GM19372 (cell line): Measurements from ENCODE around the gene OBP2A.
"Not testable (repeated sequence)": the region's sequence is repeated elsewhere in the genome, so short reads cannot be mapped to it uniquely, and the experiment has no call there.

ENCODE experiments used
- ATAC-seq: cut with Tn5 transposase; IDR thresholded peaks from one replicate; pipeline ENCODE4 v1.9.1; 2021; ENCODE audit warnings: mild to moderate bottlenecking, low read depth, moderate library complexity; ENCODE audit not compliant: unreplicated experiment

Gene OBP2A

DNA sequence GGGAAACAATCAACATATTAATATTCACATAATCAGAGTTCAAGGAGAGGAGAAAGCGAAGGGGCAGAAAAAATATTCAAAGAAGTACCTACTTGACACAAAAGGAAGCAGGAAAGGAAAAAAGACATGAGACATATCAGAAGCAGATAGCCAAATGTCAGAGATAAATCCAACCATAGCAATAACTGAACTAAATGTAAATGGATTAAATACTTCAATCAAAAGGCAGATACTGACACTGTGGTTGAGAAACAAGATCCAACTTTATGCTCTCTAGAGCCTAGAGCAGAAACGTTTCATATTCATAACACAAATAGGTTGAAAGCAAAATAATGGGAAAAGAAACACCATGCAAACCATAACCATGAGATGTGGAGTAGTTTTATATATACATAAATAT, 36.5 kb upstream of the OBP2A start:
- no peak for ATAC-seq

DNA sequence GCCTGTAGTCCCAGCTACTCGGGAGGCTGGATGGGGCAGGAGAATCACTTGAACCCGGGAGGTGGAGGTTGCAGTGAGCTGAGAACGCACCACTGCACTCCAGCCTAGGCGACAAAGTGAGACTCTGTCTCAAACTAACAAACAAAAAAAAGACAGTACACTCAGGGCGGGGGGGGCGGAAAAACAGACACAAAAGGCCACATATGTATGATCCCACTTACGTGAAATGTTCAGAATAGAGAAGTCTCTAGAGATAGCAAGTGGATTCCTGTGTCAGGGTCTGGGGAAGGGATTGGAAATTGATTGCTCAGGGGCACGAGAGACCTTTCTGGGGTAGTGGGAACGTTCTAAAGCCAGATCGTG, 33.7 kb upstream of the OBP2A start:
- no peak for ATAC-seq

DNA sequence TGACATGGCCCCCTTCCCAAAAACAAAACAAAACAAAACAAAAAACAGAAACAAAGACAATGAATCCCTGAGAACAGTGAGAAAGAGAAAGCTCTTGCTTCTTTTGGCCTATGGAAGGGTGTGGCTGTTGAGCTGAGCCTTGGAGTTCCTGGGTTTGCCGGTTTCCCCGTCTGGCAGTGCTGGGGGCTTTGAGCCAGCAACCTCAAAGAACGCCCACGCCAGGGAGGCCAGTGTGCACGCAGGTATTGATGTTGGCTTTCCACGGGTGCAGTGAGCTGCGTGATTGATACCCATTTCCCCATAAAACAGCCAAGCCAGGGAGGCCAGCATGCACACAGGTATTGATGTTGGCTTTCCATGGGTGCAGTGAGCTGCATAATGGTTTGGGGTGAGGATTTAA, 33.0 kb upstream of the OBP2A start:
- ATAC-seq = no peak

DNA sequence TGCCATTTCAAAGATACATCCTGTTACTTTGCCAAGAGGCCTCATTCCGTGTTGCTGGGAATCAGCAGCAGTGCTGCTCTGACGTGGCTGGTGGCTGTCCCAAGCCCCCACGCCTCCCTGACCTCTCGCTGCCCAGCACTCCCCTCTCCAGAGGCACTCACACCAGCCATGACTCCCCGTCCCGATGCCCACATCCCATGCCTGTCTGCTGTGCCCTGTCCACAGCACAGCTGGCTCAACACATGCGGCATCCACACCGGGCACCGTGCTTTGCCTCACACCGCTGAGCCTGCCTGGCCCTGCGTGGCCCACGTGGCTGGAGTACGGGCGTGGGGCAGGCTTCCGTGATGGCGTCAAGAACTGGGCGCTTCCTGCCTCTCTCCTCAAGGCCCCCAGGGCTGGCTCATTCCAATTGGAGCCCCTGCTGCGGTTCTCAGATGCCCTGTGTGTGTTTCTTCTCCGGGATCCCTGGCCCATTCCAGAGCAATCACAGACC, 32.5 kb upstream of the OBP2A start:
- ATAC-seq = no peak

DNA sequence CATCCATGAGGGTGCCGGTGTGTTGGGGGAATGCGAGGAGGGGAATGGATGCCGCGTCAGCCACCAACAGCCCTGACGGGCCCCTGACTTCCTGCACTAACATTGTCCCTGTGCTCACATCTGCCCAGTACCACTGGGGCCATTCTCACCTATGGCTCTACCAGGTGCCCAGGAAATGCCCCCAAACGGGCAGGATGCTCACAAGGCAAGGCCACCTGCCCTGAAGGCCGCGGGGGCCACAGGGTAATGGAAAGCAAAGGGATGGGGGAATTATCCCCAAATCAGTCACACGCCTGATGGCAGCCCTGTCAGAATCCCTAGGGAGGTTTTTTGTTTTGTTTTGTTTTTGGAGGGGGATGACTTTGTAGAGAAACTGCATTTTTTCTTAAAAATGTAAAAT, 32.0 kb upstream of the OBP2A start:
- ATAC-seq = not testable (repeated sequence)

DNA sequence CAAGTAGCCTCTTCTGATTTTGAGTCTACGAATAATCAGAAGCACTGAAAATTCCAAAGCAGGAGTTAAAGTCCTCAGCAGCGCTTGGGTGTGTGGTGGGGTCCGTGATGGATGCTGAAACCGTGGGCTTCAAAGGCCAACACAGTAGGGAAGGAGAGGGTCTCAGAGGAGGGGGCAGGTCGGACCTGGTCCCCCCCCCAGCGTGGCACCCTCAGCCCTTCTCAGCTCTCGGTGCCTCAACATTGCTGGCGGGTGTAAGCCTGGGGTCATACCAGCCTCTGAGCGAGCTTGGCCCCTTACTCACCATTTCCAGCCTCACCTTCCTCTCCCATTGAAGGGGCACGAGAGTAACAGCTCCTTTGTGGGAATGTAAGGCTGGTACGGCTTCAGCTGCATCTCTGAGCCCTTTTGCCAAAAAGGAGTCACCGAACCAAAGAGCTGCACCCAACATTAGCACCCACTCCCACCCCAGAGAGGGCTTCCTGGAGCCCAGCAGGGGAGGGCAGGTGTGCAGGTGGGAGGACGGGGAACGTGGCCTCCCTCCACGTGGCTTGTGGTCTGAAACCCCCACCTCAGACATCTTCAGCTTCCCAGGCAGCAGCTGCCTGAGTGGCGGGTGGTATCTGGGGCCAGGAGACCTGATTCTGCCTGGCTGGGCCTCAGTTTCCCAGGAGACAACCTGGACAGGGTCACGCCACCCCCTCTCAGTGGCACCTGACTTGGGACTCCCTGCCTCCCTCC, 31.4 kb upstream of the OBP2A start:
- ATAC-seq = no peak

DNA sequence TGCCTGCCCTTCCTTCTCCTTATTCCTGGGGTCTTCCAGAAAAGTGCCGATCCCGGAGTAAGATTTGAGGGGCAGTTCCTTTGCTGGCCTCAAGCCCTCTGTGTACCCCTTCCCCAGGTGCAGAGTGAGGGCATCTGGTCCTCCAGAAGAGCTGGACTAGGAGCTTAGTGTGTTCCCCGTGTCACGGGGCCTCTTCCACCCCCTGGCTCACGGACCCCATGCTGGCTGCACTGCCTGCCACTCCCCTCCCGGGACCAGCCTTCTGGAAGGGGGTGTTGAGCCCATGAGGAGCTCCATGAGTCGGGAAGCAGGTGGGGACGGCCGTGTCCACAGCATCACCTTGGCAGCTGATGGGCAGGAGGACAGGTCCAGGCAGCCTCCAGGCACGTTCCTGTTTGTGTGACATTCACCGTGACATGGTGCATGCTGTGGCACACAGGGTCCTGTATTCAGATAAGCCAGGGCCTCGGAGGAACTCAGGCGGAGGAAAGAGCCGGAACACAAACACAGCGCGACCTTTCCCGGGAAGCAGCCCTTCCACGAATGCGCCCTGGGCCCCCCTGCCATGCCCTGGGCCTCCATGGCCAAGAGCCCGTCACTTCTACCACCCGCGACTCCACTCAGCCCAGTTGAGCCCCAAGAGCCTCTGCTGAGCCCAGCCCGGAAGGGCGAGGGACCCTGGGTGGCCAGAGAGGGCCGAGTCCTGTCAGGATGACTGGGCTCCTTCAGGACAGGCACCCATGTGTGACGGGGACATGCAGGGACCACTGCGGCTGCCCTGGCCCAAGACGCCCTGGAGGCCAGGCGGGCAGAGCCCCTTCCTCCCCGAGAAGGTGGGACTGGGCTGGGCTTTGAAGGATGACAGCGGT, 30.6 kb upstream of the OBP2A start:
- ATAC-seq = no peak

DNA sequence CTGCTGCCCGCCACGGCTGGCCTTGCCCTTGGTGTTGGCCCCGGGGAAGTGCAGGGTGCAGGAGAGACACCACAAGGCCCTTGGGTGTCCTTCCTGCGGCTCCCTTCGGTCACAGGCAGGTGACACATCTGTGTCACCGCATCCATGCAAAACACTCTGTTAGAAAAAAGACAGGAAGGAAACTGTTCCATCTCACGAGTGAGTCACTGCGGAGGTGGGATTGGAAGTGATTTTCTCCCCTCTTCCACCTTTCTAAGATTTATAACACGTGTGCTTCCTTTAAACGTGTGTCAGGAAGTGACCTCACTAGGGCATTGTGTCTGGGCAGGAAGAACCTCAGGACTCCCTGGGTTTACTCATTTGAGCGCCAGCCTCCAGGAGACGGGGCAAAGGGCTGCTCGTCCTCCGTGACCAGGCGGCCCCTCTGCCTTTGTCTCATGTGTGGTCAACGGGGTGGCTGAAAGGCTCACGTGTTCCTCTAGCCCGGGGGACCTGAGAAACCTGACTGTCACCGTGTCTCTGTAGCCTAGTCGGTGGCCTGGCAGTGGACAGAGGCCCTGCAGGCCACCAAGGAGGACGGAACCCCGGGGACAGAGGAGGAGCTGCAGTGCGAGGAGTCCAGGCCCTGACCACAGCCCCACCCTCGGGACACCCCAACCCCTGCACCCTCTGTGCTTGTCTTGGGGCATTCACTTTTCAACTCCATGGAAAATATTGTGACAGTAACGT, 29.6 kb upstream of the OBP2A start:
- no peak for ATAC-seq

DNA sequence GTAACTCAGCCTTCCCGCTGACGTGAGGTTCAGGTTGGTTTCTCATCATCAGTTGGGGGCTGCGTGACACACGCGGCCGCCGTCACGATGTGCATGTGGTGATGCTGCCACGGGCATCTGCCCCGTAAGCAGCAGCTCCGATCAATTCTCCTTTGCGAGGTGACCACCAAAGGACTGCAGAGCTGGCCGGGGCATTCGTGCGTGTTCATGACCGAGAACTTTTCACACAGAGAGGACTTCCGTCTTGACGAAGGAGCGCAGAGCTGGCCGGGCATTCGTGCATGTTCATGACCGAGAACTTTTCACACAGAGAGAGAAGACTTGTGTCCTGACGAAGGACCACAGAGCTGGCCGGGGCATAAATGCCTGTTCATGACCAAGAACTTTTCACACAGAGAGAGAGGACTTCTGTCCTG, 28.5 kb upstream of the OBP2A start:
- no peak for ATAC-seq

DNA sequence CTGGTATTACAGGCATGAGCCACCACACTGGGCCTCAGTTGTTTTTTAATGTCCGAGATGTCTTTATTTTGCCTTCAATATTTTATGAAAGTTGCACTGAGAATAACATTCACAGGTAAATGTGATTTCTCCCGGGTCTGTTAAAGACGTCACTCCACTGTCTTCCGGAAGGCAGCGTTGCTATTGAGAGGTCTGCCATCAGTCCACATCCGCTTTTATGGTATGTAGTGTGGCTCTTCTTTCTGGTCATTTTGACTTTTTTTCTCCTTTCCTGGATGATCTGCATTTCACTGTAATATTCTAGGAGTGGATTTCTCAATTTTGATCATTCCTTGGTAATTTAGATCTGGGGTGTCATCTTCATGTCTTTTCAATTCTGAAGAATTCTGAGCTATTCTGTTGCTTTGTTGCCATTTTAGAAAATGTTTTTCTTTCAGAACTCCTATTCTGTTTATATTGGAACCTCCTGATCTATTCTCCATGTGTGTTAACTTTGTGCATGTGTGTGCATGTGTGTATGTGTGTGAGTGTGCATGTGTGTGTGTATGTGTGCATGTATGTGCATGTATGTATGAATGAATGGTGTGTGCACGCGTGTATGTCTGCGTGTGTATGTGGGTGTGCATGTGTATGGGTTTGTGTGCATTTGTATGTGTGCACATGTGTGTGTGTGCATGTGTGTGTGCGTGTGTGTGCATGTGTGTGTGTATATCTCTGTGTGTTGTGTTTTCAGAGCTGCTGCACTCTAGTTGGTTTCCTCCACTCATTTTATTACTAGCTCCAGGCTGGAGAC, 26.6 kb upstream of the OBP2A start:
- ATAC-seq = no peak

DNA sequence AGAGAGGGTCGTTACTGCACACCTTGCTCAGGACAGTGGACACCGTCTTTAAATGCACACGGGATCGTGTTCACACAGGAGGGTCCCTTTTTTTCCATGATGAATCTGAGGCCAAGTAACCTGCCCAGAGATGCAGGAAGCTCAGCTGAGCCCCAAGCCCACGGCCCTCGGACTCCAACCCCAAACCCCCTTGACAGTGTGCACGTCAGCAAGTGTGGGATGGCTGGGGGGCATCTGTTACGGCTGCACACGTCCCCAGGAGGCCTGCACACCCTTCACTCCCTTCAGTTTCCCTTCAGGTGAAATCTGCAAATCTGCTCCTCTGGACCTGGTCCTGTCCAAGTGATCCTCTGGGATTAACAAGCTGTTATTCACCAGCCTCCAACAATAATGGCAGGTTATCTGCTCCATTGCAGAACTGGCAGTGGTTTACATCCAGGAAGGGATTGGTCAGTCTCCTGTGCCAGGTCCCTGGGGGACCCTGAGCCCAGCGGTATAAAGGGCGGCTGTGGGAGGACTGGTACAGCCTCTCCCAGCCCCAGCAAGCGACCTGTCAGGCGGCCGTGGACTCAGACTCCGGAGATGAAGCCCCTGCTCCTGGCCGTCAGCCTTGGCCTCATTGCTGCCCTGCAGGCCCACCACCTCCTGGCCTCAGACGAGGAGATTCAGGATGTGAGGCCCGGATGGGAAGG, 24.9 kb upstream of the OBP2A start, which contains the start of gene LCN1:
TSS of gene LCN1 (plus strand) at position 525 of the 692 bp plus-strand sequence. CDS start at position 583, 58 bp downstream.
- ATAC-seq = no peak

DNA sequence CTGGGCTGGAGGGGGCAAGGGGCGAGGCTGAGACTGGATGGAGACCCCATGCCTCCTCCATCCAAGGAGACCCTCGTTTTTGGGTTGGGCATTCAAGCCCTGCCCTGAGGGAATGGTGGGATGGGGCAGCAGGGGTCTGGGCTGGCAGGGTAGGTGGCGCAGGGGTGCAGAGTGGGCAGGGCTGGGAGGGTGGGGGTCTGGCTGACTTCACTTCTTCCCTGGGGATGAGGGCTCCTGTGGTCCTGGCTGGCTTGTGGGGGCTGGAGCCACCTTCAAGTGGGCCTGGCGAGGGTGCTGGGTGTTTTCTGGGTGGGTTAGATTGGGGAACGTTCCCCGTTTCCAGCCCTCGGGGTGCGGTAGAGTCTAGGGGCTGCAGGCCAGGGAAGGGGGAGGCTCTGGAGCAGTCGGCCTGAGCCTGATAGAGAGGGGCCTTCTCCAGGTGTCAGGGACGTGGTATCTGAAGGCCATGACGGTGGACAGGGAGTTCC, 24.3 kb upstream of the OBP2A start:
- no peak for ATAC-seq

DNA sequence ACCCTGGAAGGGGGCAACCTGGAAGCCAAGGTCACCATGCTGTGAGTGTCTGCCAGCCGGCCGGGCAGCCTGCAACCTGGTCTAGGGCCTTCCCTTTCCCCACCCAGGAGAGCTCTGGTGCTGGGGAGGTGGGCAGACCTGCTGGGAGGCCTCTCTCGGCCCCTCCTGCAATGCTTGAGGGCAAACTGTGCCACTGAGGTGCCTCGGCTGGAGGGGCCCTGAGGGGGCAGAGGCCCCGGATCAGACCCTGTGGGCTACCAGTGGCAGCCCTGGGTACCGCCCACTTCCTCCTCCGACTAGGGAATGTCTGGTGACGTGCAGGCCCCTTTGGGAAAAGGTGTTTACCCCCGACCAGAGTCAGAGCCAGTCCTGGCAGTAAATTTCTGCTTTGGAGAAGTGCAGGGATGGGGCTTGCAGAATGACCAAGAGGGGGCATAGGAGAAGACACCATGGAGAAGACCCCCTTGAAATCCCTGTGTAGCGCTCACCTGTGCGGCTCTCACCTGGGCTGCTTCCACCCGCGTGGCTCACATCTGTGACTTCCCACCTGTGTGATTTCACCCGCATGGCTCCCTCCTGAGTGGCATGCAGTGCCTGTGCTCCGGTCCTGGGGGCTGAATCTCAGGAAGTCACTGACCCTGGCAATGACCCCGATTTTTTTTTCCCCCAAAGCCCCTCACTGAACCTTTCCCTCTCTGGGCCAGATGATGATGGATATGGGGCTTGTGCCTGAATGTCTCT, 23.6 kb upstream of the OBP2A start:
- ATAC-seq = no peak

DNA sequence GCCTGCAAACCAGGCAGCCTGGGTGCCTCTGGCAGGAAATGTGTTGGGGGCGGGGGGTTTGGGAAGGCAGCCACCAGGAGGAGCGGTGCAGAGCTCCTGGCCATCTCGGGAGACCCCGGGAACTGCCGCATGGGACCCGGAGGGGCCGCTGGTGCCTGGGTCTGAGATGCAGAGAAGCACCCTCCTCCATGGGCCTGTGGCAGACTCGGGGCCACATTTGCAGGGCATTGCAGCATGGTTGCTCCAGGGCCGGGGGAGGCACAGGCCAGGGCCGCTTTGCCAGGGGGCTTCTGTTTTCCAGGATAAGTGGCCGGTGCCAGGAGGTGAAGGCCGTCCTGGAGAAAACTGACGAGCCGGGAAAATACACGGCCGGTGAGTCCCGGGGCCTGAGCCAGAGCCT, 23.0 kb upstream of the OBP2A start:
- ATAC-seq = no peak

DNA sequence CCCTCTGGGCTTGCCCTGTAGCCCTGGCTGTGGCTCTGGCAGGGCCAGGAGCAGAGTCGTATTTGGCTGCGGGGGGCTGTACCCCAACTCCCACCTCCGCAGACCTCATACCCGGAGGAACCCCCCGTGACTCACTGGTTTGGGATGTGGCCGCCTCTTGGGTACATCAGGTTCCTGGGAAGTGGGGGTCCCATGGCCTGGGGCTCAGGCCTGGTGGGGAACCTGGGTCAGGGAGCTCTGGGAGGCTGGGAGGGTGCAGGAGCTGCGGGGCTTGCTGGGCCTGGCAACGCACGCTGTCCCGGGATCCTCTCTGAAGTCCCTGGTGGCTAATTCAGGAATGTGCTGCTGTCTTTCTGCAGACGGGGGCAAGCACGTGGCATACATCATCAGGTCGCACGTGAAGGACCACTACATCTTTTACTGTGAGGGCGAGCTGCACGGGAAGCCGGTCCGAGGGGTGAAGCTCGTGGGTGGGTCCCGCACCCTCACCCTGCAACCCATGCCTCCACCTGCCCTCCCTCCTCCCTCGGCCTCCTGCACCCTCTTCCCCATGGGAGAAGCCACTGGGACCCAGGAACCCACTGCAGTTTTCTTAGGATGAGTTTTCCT, 22.3 kb upstream of the OBP2A start:
- ATAC-seq = no peak

DNA sequence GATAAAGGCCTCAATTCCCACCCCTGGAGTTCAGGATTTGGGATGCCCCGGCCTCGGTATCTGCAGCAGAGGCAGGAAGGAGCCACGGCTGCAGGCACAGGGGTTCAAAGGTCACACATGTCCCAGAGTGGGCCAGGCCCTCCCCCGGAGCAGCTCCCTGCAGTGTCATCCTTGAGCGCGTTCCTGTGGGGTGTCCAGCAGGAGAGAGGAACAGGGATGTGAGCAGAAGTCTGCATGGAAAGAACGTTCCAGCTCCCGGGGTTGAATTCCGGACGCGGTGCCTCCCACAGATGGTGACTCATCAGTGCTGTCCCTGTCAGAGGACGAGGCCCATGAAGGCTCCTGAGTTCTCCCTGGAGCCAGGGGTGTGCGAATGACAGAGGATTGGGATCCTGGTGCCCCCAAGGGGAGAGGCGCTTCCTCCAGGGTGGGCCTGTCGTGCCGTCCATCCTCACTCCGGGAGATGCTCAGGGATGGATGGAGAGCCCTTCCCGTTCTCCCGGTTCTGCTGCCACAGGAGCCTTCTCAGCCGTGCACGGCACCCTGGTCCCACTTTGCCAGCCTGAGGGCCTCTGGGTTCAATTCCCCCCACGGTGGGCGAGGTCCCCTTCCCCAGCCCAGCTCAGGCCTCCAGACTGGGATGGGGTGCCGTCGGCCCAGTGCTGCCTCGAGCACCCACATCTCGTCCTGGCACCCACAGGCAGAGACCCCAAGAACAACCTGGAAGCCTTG, 21.6 kb upstream of the OBP2A start:
- ATAC-seq = no peak

DNA sequence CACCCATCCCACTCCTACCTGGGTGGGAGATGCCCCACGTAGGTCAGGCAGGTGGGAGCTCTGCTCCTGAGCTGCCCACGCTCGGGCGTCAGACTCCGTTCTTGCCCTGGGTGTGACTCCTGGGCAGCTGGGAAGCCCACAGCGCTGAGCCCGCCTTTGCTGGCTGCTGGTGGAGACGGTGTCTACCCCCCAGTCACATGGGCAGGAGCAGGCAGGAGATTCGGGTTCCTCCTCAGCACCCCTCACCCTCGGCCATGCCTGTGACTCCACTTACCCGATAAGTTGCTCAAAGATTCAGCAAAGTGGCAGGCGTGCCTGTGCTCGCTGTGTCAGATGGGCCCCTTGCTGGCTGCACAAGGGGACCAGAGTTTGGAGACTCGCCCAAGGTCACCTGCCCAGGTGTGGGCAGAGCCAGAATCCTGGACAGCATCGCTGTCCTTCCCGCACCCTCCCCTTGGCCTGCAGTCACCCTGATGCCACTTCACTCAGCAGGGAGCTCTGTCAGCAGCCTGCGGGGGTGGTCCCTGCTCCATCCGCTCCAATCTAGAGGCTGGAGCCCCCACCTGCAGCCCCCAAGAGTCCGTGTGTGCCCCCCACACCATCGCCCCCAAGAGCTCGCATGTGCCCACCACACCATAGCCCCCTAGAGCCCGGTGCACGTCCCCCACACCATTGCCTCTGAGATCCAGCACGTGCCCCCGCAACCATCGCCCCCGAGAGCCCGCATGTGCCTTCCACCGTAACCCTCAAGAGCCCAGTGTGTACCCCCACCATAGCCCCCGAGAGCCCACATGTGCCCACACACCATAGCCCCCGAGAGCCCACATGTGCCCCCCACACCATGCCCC, 20.5 kb upstream of the OBP2A start:
- no peak for ATAC-seq
